GM19467 (cell line): Measurements from ENCODE around the gene SYT17.

Source experiments
- ATAC-seq: cut with Tn5 transposase; IDR thresholded peaks from one replicate; pipeline ENCODE4 v1.9.1; 2021; ENCODE audit warnings: mild to moderate bottlenecking, moderate library complexity; ENCODE audit not compliant: unreplicated experiment

SYT17 gene

GRCh38 chr16:19138601-19139000, 29.4 kb upstream of the SYT17 start:
- ATAC-seq = no peak

- ATAC-seq = no peak
Observed at GRCh38 chr16:19139436-19140091, 28.5 kb upstream of the SYT17 start.

- ATAC-seq = no peak
Observed at GRCh38 chr16:19140396-19140795, 27.6 kb upstream of the SYT17 start.

- ATAC-seq = no peak
Observed at GRCh38 chr16:19142939-19143598, 25.0 kb upstream of the SYT17 start.

GRCh38 chr16:19143599-19143956, 24.5 kb upstream of the SYT17 start:
- ATAC-seq = no peak

- no peak for ATAC-seq
Observed at GRCh38 chr16:19145010-19145409, 23.0 kb upstream of the SYT17 start.

GRCh38 chr16:19147126-19147525, 20.9 kb upstream of the SYT17 start:
- no peak for ATAC-seq

- ATAC-seq = no peak
Observed at GRCh38 chr16:19147627-19148026, 20.4 kb upstream of the SYT17 start.

- no peak for ATAC-seq
Observed at GRCh38 chr16:19148189-19148588, 19.9 kb upstream of the SYT17 start.

GRCh38 chr16:19151310-19151709, 16.7 kb upstream of the SYT17 start:
- ATAC-seq = no peak

GRCh38 chr16:19152042-19152441, 16.0 kb upstream of the SYT17 start:
- ATAC-seq = no peak

- no peak for ATAC-seq
Observed at GRCh38 chr16:19153876-19154275, 14.2 kb upstream of the SYT17 start.

GRCh38 chr16:19162085-19162484, 6.0 kb upstream of the SYT17 start:
- no peak for ATAC-seq

- ATAC-seq = no peak
Observed at GRCh38 chr16:19163215-19163614, 4.8 kb upstream of the SYT17 start.

- ATAC-seq = no peak
Observed at GRCh38 chr16:19164285-19164684, 3.8 kb upstream of the SYT17 start.

GRCh38 chr16:19165101-19165500, 2.9 kb upstream of the SYT17 start:
- no peak for ATAC-seq

GRCh38 chr16:19166500-19166899, 1.5 kb upstream of the SYT17 start:
- no peak for ATAC-seq

- ATAC-seq = no peak
Observed at GRCh38 chr16:19168371-19169081, 486 bp downstream of the SYT17 start.

- no peak for ATAC-seq
Observed at GRCh38 chr16:19169082-19169639, 1.1 kb downstream of the SYT17 start.

GRCh38 chr16:19170043-19170655, 2.1 kb downstream of the SYT17 start:
- no peak for ATAC-seq

- no peak for ATAC-seq
Observed at GRCh38 chr16:19172098-19172780, 4.2 kb downstream of the SYT17 start.
